MCF 10A (cell line): ENCODE results near the gene C19orf33. TPM values are rescaled to one million over a fixed set of nuclear protein-coding genes. Genes with fewer than 3 reads are reported as not detected.
A peak's percentile ranks its signal among the peaks of the same experiment; 100 is the strongest.

ENCODE experiments used
- BruUV-seq: library from RNA; stranded (reverse); fragments of 400-500 nt; replicated peaks from 2 replicates; lab custom pipeline; 2021; lab: Mats Ljungman, UMichigan
- CTCF ChIA-PET: fragments of 300-600 bp; sonication (Branson Sonifier 250); formaldehyde crosslinking; extraction: SDS; loops from one replicate; lab custom pipeline; 2021; ENCODE audit warnings: antibody characterized with exemption, inconsistent platforms; lab: Yijun Ruan, JAX
- POLR2A ChIA-PET: fragments of 300-600, 350-650 bp; sonication (Branson Sonifier 250); formaldehyde crosslinking; extraction: SDS; loops from one replicate; lab custom pipeline; 2020; ENCODE audit warnings: antibody characterized with exemption, inconsistent platforms; lab: Yijun Ruan, JAX
- DNase-seq: peaks from one replicate; pipeline ENCODE4 v3.0.0-alpha.2; 2018; ENCODE audit not compliant: unreplicated experiment
- H3K27ac Mint-ChIP-seq: one replicate; pipeline ENCODE4 v1.8.0; 2022; ENCODE audit warnings: mild to moderate bottlenecking, low read depth, mixed read lengths; ENCODE audit not compliant: unreplicated experiment
- H3K27me3 Mint-ChIP-seq: one replicate; pipeline ENCODE4 v1.8.0; 2022; ENCODE audit warnings: mixed read lengths; ENCODE audit not compliant: insufficient read depth, unreplicated experiment
- H3K36me3 Mint-ChIP-seq: one replicate; pipeline ENCODE4 v1.8.0; 2022; ENCODE audit warnings: mild to moderate bottlenecking, moderate library complexity, mixed read lengths; ENCODE audit not compliant: insufficient read depth, unreplicated experiment
- H3K4me1 Mint-ChIP-seq: one replicate; pipeline ENCODE4 v1.8.0; 2022; ENCODE audit warnings: mixed read lengths; ENCODE audit not compliant: insufficient read depth, unreplicated experiment
- H3K4me3 Mint-ChIP-seq: one replicate; pipeline ENCODE4 v1.8.0; 2022; ENCODE audit warnings: mild to moderate bottlenecking, moderate library complexity, mixed read lengths; ENCODE audit not compliant: unreplicated experiment
- H3K9me3 Mint-ChIP-seq: one replicate; pipeline ENCODE4 v1.8.0; 2022; ENCODE audit warnings: mixed read lengths; ENCODE audit not compliant: unreplicated experiment
- CTCF ChIP-seq: fragments of 200-600 bp; IDR thresholded peaks from one replicate; pipeline ENCODE4 v1.8.0; 2022; ENCODE audit warnings: antibody characterized with exemption, mild to moderate bottlenecking; ENCODE audit not compliant: unreplicated experiment
- intact Hi-C: fragments of 100-400 bp; cut with micrococcal nuclease; formaldehyde crosslinking; loops from 2 replicates; pipeline ENCODE4 v1.14.1; 2022
- total RNA-seq: library from RNA; stranded (reverse); gene quantifications from 2 replicates; pipeline ENCODE4 v1.2.3, GENCODE V29; 2022

Gene C19orf33
- total RNA-seq, 1 experiment from 2014 or later: 343 TPM

GRCh38 chr19:38293281-38293680, 10.8 kb upstream of the C19orf33 start:
- intact Hi-C loops: no loop called here
- Mint-ChIP-seq H3K27ac (no peak overlapping the region), H3K27me3 (no peaks in the 10 kb centered on the region), H3K9me3 (no peaks in the 10 kb centered on the region), H3K36me3 (peaks cover 66% of the 10 kb centered on the region), H3K4me1 (peaks cover 21% of the 10 kb centered on the region), H3K4me3 (no peak overlapping the region)
- BruUV-seq: no TSS peak
- POLR2A ChIA-PET: interaction anchor here (0.6 to 1.2 kb wide), 2 partner anchors 19 to 23 kb away, joined by 4 to 6 read pairs; no protein-coding TSS in a partner anchor
- DNase-seq: no peak
- CTCF ChIA-PET: no interaction called here
- TF ChIP-seq CTCF: no peak

GRCh38 chr19:38294090-38294489, 10.0 kb upstream of the C19orf33 start:
- no peaks in the 10 kb centered on the region for H3K27me3 Mint-ChIP-seq
- intact Hi-C loops: no loop called here
- no peak for DNase-seq
- no peak for TF ChIP-seq CTCF
- BruUV-seq: no TSS peak
- POLR2A ChIA-PET: interaction anchor here (1.2 to 1.7 kb wide), 3 partner anchors 10 to 18 kb away, joined by 3 to 10 read pairs (median 6); partner anchors contain the start of gene C19orf33
- no peak overlapping the region for H3K4me3 Mint-ChIP-seq
- no peaks in the 10 kb centered on the region for H3K9me3 Mint-ChIP-seq
- H3K36me3 Mint-ChIP-seq: peaks cover 58% of the 10 kb centered on the region
- peaks cover 21% of the 10 kb centered on the region for H3K4me1 Mint-ChIP-seq
- H3K27ac Mint-ChIP-seq: no peak overlapping the region
- CTCF ChIA-PET: interaction anchor here (0.6 to 1.0 kb wide), 4 partner anchors 10 to 481 kb away, joined by 3 to 5 read pairs (median 4); partner anchors contain the start of genes C19orf33 and CATSPERG

GRCh38 chr19:38298821-38299680, 5.0 kb upstream of the C19orf33 start:
- H3K9me3 Mint-ChIP-seq: no peaks in the 10 kb centered on the region
- peaks cover 18% of the 10 kb centered on the region for H3K36me3 Mint-ChIP-seq
- H3K4me1 Mint-ChIP-seq: peaks cover 19% of the 10 kb centered on the region
- TF ChIP-seq CTCF: no peak
- no TSS peak for BruUV-seq
- H3K27ac Mint-ChIP-seq: no peak overlapping the region
- ChIA-PET POLR2A (interaction anchor here (0.6 to 0.9 kb wide), 2 partner anchors 18 to 22 kb away, joined by 3 read pairs; no protein-coding TSS in a partner anchor), CTCF (interaction anchor here (0.9 kb wide), 1 partner anchor 62 kb away, joined by 4 read pairs; no protein-coding TSS in a partner anchor)
- H3K4me3 Mint-ChIP-seq: no peak overlapping the region
- H3K27me3 Mint-ChIP-seq: no peaks in the 10 kb centered on the region
- intact Hi-C loops: no loop called here
- no peak for DNase-seq

GRCh38 chr19:38304352-38304865, 358 bp downstream of the C19orf33 start:
- POLR2A ChIA-PET: interaction anchor here (0.7 to 3.8 kb wide), 22 partner anchors 9 to 1099 kb away, joined by 3 to 49 read pairs (median 6); partner anchors contain the start of genes CATSPERG, GGN, KCNK6 and PSMD8
- H3K4me1 Mint-ChIP-seq: peaks cover 17% of the 10 kb centered on the region
- H3K9me3 Mint-ChIP-seq: no peaks in the 10 kb centered on the region
- peak overlapping the region; percentile 89 for H3K4me3 Mint-ChIP-seq
- DNase-seq: no peak
- BruUV-seq: TSS peak; percentile 89
- intact Hi-C loops: loop anchor here (2.0 kb wide), 1 partner anchor 30 kb away; the partner anchor contains the start of gene CATSPERG
- CTCF ChIA-PET: interaction anchor here (0.6 to 1.8 kb wide), 5 partner anchors 10 to 60 kb away, joined by 3 to 9 read pairs (median 4); no protein-coding TSS in a partner anchor
- no peak for TF ChIP-seq CTCF
- no peaks in the 10 kb centered on the region for H3K27me3 Mint-ChIP-seq
- H3K36me3 Mint-ChIP-seq: peaks cover 40% of the 10 kb centered on the region
- H3K27ac Mint-ChIP-seq: peak overlapping the region; percentile 91
